DMS53 treated with DMSO at 0.1 percent for 48 hours (cell line): ENCODE results near the gene SMIM43.
"Not testable (repeated sequence)": the region's sequence is repeated elsewhere in the genome, so short reads cannot be mapped to it uniquely, and the experiment has no call there.

Experiments
- DNase-seq: peaks from one replicate; lab custom pipeline; 2025; ENCODE audit not compliant: unreplicated experiment; lab: John Stamatoyannopoulos, UW

SMIM43 gene

GRCh38 chr4:121737846-121738554, 27.0 kb downstream of the SMIM43 start:
- no peak for DNase-seq

GRCh38 chr4:121736735-121737351, 28.1 kb downstream of the SMIM43 start:
- DNase-seq = peak; percentile 6

- no peak for DNase-seq
Observed at GRCh38 chr4:121734571-121734970, 30.4 kb downstream of the SMIM43 start.

- DNase-seq = no peak
Observed at GRCh38 chr4:121733942-121734341, 31.0 kb downstream of the SMIM43 start.

- DNase-seq = not testable (repeated sequence)
Observed at GRCh38 chr4:121729753-121730152, 35.2 kb downstream of the SMIM43 start.

- no peak for DNase-seq
Observed at GRCh38 chr4:121728798-121729226, 36.2 kb downstream of the SMIM43 start.

GRCh38 chr4:121728066-121728465, 36.9 kb downstream of the SMIM43 start:
- DNase-seq = no peak

- DNase-seq = peak; percentile 43
Observed at GRCh38 chr4:121726642-121727268, 38.2 kb downstream of the SMIM43 start.

- no peak for DNase-seq
Observed at GRCh38 chr4:121724671-121725070, 40.3 kb downstream of the SMIM43 start.

- no peak for DNase-seq
Observed at GRCh38 chr4:121721700-121722099, 43.3 kb downstream of the SMIM43 start.

GRCh38 chr4:121720109-121720508, 44.9 kb downstream of the SMIM43 start:
- DNase-seq = no peak

GRCh38 chr4:121717680-121718237, 47.2 kb downstream of the SMIM43 start:
- DNase-seq = no peak

GRCh38 chr4:121714548-121714947, 50.4 kb downstream of the SMIM43 start:
- no peak for DNase-seq

GRCh38 chr4:121712783-121713182, 52.2 kb downstream of the SMIM43 start:
- DNase-seq = no peak

- DNase-seq = no peak
Observed at GRCh38 chr4:121712001-121712651, 52.8 kb downstream of the SMIM43 start.

- peak; percentile 18 for DNase-seq
Observed at GRCh38 chr4:121711263-121712000, 53.5 kb downstream of the SMIM43 start.

GRCh38 chr4:121709766-121710405, 55.1 kb downstream of the SMIM43 start:
- no peak for DNase-seq
